HG03354 (cell line): ENCODE data around the gene UAP1.

Experiments used
- ATAC-seq: cut with Tn5 transposase; IDR thresholded peaks from one replicate; pipeline ENCODE4 v1.9.1; 2021; ENCODE audit warnings: mild to moderate bottlenecking; ENCODE audit not compliant: unreplicated experiment, poor library complexity, severe bottlenecking

Gene UAP1

DNA sequence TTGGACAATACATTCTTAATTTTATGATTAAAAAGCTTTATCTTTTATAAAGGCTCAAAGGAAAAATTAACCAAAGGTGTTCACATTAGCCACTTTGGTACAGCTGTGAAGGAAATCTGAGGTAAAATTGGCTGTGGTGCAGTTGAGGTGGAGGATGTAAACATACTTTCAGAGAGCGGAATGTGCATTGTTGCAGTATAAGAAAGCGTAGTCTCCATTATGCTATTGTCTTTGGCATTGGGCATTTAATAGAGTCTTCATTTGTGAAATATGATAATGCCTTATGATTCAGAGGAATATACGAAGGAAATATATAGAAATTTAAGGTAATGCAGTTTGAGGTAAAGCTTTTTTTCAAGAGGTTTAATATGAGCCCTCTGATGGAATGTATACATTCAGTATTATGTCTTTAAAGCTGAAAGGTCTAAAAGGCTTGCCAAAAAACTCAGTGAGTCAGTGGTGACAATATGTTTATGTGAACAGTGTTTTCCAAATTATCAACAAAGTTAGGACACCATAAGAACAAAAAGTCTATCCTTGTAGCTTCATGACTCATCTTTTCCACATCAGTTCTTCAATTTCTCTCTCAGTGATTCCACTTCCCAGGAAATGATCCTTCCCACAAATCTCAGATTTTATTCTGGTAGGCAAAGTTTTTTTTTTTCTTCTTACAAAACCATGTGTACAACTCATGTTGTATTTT lies 43.9 kb downstream of the UAP1 start:
- no peak for ATAC-seq

DNA sequence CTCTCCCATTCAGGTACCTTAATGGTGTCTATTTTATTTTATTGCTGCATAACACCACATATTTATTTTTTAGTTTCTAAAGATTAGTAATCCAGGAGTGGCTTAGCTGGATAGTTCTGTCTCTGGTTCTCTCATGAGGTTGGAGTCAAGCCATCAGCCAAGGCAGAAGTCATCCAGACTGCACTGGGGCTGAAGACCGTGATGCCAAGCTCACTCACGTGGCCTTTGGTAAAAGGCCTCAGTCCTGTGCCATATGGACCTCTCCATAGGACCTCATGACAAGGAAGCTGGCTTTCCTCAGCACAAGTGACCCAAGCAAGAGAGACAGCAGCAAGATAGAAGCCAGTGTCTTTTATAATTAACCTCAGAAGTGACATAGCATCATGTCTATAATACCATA lies 47.8 kb downstream of the UAP1 start:
- no peak for ATAC-seq

DNA sequence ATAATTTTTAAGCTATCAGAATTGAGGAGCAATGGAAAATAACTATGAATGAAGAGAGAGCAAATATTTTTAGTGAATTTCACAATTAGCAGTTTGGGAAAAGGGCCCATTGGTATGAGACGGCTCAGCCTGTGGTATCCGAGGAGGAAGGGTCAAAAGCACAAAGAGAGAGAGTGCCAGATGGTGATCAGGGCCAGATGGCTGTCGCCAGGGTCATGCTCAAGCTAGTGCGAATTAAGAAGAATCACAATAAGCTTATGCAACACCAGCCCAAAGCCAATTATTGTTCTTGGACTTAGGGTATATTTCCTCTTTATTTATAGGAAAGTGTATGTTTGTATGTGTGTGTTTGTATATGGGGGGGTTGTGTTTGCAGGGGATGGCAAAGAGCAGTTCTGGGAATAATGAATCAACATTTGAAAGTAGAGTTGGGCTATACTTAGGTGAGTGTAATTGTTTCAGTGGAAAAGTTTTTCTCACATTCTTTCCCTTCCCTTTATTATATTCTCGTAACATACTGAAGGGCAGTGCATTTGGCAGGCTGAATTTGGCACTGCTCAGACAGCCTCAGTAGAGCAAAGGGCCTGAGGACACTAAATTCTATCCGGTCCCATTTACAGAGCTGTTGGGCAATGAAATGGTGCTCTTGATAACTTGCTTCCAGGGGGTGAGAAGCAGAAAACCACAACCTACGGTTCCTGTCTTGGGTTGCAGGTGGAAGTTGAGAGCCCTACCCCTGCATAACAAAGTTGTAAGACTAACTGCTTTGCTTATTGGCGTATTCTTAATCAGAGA lies 51.3 kb downstream of the UAP1 start:
- ATAC-seq: no peak

DNA sequence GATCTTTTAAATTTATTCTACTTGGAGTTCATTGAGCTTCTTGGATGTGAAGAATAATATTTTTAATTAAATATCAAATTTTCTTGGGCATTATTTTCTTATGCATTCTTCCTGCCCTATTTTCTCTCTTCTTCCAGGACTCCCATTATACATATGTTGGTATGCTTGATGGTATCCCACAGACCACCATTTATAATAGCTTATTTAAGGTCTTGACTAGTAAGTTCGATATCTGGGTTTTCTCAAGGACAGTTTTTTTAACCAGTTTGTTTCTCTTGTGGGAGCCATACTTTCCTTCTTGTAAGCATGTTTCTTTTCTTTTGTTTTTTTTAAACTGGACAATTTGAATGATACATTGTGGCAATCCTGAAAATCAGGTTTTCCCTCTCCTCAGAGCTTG lies 55.3 kb downstream of the UAP1 start:
- no peak for ATAC-seq

DNA sequence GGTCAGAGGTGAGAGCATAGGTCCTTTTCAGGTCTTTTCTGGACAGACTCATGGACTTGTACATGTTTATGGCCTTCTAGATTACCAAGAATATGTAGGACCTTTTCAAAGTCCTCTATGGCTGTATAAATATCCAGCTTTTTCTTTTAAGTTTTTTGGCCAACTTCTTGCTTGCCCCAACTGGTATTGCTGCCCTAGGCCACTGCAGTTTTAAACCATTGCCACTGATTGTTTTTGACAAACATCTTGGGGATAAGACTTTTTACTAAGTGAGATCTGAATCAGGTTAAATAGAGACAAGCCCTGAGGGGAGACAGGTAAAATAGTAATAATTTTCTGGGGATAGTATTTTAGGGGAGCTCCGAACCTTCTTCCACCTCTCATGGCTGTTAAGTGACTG lies 56.0 kb downstream of the UAP1 start:
- ATAC-seq: no peak

DNA sequence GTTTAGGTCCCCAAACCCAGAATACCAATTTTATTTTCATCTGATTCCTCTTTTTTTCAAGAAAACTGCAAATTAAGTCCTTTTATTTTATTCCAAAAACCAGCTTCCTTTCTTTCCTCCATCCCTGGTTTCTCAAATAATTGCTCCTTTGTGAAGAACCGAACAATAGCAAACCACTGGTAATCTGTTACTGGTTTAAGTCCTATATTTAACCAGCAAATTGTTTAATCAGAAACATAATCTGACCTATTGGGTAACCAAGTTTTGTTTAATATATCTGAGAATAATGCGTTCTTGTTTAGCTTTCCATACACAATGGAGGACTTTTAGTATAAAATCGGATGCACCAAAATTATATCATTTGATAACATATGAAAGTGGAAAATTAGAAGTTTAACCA lies 57.6 kb downstream of the UAP1 start:
- no peak for ATAC-seq

DNA sequence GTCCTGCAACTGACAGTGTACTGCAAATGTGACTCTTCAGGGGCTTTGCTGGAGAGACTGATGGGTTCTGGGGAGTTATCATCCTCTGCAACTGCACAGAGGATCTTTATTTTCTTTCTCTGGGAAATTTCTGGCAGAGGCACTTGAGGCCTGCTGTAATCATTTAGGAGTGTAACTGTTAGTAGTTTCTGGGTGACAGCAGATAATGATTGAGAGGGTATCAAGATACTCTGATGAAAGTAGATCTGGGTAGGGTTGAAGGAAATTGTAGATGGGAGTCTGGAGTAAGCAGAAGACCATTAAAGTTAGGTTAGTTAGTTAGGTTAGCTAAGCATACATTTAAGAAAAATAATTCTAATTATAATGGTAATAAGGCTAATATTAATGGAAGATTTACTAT lies 59.7 kb downstream of the UAP1 start:
- no peak for ATAC-seq

DNA sequence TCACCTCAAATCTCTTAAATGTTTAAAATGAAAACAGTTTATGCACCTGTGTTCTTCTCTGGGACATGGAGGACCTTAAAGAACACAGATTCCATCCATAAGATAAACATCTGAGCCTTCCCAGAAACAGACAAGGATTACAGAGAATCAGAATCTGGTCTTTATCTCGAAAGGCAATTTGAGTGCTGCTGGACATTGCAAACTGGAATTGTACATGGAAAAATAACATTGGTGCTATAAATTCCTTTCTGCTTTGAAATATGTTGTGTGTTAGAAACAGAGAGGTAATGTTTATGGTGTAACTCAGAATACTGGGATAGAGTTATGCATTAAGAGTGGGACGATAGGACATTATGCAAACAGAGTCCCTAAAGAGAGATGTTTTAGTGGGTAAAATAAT lies 64.2 kb downstream of the UAP1 start:
- ATAC-seq: no peak

DNA sequence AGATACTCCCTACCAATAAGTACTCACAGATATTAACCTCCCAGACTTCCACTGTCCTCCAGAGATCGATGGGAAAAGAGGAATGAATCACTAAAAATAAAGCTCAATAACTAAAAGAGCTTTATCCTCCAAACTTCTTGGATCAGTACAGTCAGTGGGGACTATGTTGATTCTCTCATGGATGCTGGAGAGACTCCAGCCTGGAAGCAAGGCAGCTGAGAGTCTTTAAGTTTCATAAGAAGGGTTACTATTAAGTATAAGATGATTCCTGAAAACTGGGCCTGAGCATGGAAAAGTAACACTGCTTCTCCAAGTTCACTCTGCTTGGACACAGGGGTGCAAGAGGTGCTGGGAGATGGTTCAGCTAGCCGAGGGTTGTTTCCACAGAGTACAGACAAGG lies 64.6 kb downstream of the UAP1 start:
- no peak for ATAC-seq

DNA sequence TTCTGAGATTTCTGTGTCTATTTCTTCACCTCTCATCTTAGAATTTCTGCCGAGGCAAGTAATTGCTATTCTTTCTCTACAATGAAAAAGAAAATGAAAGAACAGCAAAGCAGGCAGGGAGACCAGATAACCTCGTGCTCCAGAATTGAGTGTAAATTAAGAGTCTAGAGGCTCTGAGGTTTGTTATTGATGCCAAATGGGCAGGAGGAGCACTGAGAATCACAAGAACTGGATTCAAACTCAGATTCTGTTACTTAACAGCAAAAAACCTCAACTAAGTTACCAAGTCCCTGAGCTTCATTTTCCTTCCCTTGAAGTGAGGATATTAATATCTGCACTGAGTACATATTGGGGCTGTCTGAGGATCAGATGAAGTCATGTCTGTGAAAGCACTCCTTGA lies 65.2 kb downstream of the UAP1 start:
- no peak for ATAC-seq

DNA sequence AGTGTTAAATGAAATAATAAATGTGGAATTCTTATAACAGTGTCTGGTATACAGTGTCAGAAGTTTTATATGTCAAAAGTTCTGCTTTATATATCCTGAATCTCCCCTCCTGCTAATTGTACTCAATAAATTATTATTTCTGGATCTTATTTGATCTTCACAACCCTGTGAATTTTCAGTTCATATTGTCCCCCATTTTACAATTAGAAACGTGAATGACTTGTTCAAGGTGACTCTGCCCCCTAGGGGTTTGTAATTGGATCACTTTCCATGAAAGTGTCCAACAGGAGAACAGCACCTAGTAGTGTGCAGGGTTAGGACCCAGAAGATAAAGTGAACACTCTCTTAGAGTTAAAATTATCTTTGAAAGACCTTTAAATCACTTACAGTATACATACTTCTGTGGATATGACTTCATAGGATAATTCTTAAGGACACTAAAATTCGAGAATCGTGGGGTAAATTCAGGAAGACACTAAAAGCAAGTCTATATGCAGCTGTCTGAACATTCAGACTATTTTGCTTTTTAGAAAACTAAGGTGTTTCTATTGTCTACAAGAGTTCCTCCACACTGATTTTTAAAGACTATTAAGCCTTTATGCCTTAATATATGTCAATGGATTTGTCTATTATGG lies 66.3 kb downstream of the UAP1 start:
- no peak for ATAC-seq

DNA sequence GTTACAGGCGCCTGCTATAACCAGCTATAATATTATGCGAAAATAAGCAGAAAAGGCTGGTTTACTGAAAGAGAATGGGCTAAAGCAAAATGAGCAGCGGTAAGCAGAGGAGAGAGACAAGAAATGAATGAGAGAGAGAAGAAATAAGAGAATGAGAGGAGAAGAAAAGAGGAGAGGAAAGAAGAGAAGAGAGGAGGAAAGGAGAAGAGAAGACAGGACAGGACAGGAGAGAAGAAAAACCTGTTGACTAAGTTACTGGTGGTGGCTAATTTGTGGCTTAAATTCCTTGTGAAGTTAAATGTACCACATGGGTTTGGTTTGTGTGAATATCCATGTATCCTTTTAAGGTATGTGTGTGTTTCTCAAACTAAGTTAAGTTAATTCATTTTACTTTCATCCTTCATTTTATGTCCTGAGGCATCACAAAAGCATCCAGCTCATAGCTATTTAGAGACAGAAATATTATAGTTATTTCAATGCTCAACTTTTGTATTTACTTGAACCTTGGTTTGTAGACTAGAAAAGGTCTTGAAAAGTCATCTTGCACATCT lies 67.6 kb downstream of the UAP1 start:
- ATAC-seq: no peak

DNA sequence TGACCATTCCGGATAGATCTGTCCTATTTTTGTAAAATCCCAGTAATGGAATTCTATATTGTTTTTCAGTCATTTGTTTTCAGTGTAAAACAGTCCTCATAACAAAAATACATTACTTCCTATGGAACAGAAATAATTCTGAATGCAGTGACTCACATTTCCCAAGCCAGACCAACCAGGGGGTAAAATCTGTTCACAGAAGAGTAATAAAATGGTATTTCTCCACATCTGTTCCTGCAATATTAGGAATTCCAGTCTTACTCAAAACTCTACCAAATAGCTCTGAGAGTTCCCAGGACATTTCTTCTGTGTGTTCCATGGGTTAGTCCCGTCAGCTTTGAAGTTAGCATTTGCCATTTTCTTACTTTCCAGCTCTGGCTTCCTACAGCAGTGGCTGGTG lies 68.1 kb downstream of the UAP1 start:
- ATAC-seq: no peak

DNA sequence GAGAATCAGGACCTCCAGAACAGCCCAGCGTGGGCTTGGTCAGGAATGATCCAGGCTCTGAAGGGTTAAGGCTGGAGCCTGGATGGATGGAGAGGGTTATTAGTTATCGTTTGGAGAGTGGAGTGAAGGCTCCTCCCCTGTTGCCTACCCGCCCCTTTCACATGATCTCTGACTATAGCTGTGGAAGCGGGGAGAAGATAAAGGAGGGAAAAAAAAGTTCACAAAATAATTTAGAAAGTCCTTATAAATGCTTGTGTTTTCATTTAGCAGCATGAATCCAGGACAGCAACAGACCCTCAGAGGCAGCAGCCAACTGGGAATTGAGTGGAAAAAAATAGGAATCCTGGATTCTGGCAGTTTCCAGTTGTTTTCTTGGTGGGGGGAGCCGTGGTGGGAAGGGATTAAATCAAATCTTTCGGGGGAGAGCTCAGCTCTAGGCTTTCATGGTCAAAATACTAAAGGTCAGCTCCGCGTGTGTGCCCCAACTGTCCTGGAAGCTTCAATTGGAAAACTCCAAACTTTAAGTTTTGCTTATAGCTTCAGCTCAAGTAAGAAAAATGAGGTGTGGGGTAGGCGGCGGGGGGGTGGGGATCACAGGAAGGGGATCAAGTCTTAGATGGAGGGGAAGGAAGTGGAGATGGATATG lies 70.1 kb downstream of the UAP1 start:
- ATAC-seq: no peak

DNA sequence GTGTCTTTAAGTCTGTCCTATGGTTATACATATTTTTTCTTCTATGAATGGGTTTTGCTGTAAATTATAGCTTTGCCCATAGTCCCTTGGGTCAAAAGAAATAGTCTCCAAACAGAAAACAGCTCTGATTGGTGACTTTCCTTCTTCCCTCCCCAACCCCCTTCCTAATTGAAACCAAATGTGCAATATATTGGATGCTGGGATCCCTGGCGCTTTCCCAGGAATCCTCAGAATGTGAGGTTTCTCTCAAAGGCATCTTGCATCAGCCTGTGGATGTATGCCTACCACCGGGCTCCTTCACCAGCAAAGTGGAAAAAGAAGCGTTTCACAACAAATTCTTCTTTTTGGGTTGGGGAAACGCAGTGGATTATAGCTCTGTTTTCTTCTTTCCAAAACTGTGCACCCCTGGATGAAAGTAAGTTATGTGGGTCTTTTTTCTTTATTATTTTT lies 70.7 kb downstream of the UAP1 start, which contains the start of gene DDR2:
Gene DDR2 (plus strand): TSS at position 248 of the 450 bp plus-strand sequence. CDS start 86,600 bp downstream, outside the sequence.
- no peak for ATAC-seq

DNA sequence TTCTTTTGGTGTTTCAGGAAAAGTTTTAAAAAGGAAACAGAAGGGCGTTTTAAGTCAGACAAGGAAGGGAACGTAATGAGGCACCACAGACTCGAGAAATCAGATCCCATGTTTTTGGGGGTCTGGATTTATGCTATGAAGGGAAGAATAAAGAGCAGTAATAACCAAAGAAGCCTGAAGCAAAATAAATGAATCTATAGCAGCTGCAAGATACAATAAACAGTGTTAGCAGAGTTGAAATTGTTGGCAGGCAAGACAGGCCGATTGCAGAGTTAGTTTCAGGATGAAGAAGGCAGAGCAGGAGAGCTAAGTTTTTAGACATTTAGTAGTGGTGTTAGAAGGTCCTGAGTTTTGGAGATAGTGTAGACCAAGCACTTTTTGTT lies 71.2 kb downstream of the UAP1 start:
- no peak for ATAC-seq

DNA sequence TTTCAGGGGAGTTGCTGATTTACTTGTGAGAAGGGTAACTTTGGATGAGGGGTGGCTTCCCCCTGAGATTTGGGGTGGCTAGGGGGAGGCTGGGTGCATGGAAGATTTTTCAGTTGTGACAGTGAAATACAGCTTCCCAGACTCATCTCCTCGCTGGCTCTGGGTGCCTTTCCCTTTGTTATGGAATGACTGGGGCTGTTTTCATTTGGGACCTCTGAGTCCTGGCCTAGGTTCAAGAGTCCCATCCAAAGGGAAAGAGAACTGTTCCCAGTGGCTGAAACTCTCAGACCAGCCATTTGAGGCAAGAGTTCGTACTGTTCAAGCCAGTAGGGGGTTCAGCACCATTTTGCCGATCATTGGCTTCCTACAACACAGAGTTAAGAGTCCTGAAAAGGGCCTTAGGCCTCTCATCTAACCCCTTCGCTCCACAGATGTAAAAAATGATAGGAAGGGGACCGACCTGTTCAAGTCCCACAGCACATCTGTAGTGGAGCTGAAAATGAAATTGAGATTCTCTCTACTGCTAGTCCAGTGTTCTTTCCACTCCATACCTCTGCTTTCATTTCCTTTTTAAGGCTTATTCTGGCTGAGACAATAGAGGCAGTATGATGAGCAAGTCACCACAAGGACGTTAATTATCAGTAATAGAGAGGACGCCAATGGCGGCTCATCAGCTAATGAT lies 71.7 kb downstream of the UAP1 start:
- peak; percentile 55 for ATAC-seq

DNA sequence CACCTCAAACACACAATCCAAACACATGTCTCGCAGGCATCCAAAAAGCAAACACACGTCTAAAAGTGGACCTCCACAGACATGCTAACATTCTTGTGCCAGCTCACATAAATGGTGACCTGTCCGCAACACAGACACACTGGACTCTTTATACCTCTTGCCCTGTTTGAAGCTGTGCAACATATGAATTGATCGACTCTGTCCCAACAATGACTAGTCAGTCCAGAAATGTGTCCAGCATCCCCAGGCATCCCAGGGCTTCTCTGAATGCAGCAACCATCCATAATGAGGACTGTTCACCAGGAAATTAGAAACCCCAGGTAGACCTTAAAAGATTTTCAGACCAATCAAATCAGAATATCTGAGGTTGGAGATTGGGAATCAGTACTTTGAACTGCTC lies 73.9 kb downstream of the UAP1 start:
- ATAC-seq: no peak

DNA sequence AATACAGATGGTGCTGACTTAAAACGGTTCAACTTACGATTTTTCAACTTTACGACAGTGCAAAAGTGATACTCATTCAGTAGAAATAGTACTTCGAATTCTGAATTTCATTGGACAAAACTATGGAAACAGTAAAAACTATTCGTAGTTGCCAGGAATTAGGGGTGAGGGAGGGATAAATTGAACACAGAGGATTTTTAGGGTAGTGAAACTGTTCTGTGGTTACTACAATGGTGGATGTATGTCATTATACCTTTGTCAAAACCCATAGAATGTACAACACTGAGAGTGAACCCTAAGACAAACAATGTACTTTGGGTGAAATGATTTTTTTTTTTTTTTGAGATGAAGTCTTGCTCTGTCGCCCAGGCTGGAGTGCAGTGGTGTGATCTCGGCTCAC lies 78.2 kb downstream of the UAP1 start:
- ATAC-seq: no peak

DNA sequence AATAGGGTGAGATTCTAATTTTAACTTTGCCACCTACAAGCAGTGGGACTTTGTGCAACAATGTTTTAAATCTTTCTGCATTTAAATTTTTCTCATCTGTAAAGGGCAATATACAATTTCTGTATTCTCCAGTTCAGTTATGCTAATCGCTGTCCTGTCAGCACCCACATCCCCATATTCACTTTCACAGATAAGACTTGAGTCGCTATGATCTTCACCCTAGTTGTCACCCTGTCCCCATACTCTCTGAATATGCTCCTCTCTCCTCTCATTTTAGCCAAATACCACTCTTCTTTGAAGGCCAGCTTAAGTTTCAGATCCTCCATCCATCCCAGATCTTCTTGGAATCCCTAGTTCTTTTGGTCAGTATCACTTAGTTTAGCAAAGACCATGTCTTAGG lies 79.6 kb downstream of the UAP1 start:
- ATAC-seq: no peak
